PC-3 (cell line): Measurements from ENCODE around the gene VSX1.

Source experiments
- CTCF ChIP-seq: fragments of 300-600 bp; sonication (generic); conservative IDR thresholded peaks from 2 replicates; pipeline ENCODE4 v1.5.1; 2017; ENCODE audit warnings: antibody characterized with exemption, low read depth, mild to moderate bottlenecking, low read length
- EZH2 ChIP-seq: fragments of 300-600 bp; sonication (generic); IDR thresholded peaks from one replicate; pipeline ENCODE4 v1.6.1; 2017; ENCODE audit warnings: antibody characterized with exemption, mild to moderate bottlenecking, low read length; ENCODE audit not compliant: unreplicated experiment

- TF ChIP-seq CTCF (no peak), EZH2 (no peak)
Observed at GRCh38 chr20:25084626-25085187, 2.8 kb upstream of the VSX1 start.
